NCI-H2196 (cell line): ENCODE measurements around the gene SBK3.
"Not testable (repeated sequence)": the region's sequence is repeated elsewhere in the genome, so short reads cannot be mapped to it uniquely, and the experiment has no call there.

Experiments
- DNase-seq: peaks from one replicate; lab custom pipeline; 2025; ENCODE audit not compliant: unreplicated experiment; lab: John Stamatoyannopoulos, UW

SBK3 gene

DNA sequence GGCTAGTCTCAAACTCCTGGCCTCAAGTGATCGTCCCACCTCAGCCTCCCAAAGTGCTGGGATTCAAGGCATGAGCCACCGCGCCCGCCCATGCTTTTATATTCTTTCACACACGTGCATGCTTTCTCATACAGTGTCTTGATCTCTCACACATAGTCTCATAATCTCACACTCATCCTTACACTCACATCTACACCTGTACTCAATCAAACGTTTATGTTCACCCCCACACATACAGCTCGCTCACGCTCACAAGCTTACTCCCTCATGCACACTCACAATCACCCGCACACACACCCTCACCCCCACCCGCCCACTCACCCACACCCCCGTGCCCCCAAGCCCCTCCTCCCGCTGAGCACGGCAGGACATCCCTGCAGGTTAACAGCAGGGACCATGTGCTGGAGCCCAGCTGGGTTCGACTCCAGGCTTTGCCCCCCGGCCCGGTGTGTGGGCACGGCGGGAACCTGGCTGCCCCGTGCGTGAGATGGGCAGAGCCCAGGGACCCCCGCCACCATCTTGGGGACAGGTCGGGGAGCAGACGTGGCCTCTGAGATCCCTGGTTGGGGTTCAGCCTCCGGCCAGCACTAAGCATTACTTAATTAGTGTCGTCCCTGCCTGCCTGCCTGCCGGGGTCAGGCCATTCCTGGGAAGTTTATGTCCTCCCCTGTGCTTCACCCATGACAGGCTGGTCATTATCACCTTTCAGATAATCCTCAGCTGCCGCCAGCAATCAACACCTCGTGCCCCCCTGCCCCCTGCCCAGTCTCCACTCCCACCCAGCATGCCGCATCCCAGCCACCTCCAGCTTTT, 19.8 kb downstream of the SBK3 start:
- no peak for DNase-seq

- DNase-seq, result no peak
Measured at GRCh38 chr19:55520691-55521292, 24.6 kb downstream of the SBK3 start.

GRCh38 chr19:55519451-55520311, 25.7 kb downstream of the SBK3 start:
- DNase-seq, result peak; percentile 52

- DNase-seq, result peak; percentile 95
Measured at GRCh38 chr19:55516878-55517620, 28.3 kb downstream of the SBK3 start.

GRCh38 chr19:55508120-55508519, 37.2 kb downstream of the SBK3 start:
- DNase-seq, result no peak

DNA sequence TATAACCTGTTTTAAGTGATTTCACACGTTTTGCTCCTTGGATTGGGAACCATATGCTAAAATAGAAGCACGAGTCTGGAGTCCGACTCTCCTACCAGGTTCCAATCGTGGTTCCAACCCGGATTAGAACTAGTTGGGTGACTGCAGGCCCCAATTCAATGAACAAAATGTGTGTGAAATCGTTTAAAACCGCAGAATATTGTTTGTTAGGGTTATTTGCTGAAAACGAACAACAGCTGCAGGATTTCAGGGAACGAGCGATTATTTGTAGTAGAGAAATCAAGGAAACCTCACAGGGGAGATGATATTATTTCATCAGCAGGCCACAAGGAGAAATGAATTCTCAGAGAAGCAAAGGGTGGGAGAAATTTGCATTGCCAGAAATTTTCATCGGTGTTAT, 40.4 kb downstream of the SBK3 start:
- DNase-seq, result no peak

GRCh38 chr19:55504252-55504603, 41.1 kb downstream of the SBK3 start:
- DNase-seq, result no peak

- peak; percentile 99 for DNase-seq
Measured at GRCh38 chr19:55503502-55504251, 41.7 kb downstream of the SBK3 start.

- DNase-seq, result no peak
Measured at GRCh38 chr19:55503157-55503501, 42.2 kb downstream of the SBK3 start.

- no peak for DNase-seq
Measured at GRCh38 chr19:55502197-55502952, 43.0 kb downstream of the SBK3 start.

- no peak for DNase-seq
Measured at GRCh38 chr19:55500368-55500952, 44.9 kb downstream of the SBK3 start.

DNA sequence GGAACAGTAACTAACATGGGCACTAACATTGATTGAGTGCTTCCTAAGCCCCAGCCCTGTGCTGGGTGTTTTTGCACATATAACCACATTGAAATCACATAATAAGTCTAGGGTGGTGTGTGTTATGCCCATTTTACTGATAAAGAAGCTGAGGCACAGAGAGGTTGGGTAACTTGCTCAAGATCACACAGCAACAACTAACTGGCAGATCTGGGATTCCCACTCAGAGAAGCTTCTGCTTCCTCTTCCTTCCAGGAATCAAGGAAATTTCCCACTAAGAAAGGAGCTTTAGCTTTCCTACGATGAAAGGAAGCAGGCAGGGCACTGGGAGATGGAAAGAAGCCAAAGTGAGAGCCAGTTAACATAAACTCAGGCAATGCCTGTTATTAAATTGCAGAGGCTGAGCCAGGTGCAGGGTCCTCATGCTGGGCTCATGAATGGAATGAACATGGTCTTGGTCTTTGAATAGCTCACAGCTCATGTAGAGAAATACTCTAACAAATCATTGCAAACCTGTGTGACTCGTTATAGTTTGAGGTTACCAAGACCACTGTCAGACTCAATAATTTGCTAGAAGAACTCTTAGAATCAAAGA, 47.0 kb downstream of the SBK3 start:
- DNase-seq, result no peak

DNA sequence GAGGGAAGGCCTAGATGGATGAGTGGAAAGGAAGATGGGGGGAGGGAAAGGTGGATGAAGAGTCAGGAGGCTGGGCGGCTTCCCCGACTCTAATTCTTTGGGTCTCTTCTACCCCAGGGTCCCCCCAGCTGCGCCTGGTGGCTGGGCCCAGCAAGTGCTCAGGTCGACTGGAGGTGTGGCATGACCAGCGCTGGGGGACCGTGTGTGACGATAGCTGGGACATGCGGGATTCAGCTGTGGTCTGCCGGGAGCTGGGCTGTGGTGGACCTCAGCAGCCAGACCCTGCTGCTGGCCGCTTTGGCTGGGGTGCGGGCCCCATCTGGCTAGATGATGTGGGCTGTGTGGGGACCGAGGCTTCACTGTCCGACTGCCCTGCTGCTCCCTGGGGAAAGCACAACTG, 47.6 kb downstream of the SBK3 start:
- DNase-seq, result no peak

DNA sequence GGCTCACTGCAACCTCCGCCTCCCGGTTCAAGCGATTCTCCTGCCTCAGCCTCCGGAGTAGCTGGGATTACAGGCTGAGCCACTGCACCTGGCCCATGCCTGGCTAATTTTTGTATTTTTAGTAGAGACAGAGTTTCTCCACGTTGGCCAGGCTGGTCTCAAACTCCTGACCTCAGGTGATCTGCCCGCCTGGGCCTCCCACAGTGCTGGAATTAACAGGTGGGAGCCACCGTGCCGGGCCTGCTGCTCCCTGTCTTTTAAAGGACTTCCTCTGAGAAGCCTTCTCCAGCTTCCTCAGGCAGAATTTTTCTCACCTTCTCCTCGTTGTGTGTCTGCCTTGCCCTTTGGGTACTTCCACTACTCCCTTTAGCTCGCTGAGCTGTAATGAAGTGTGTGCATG, 48.5 kb downstream of the SBK3 start:
- DNase-seq, result not testable (repeated sequence)

DNA sequence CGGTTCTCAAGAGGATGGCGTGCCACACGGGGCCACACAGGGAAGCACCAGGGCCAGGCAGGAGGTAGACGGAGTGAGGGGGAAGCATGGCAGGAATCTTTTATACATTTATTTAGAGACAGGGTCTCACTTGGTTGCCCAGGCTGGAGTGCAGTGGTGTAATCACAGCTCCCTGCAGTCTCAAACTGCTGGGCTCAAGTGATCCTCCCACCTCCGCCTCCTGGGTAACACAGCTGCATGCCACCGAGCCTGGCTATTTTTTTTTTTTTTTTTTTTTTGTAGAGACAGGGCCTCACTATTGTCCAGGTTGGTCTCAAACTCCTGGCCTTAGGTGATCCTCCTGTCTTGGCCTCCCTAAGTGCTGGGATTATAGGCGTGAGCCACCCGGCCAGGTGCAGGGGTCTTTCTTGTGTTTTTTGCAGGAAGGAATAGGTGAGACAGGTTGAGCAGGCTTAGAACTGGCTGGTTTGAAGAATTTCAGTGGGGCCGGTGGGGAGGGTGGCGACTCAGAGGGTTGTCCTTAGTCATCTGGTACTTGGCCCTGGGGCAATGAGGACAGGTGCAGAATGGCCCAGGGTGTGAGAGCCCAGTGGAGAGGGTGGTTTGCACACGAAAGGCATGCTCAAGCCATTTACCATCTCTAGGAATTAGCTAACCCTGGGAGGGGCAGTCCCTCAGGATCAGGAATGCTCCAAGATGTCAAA, 49.5 kb downstream of the SBK3 start:
- DNase-seq, result no peak

DNA sequence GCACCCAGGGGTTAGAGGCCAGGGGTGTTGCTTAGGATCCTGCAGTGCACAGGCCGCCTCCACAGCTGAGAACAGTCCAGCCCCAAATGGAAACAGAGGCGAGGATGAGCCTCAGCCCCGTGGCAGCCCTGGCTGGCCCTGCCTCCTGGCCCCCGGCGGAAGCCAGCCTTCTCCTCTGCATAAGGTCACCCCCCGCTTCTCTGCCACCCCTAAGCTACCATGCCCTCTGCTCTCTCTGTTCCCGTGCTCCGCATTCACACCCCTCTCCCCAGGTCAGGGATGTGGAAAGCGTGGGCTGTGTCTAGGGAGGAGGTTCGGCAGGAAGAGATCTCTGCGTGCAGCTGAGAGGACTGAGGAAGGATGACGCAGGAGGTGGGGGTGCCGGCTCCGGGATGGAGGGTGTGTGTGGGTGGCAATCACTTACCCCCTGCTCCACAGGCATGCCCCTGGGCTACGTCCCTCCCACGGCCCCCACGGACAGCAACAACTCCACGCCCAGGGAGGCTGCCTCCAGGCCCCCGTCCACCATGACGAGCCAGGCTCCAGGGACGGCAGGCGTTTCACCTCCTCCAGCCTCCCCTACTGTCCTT, 51.1 kb downstream of the SBK3 start:
- DNase-seq, result no peak

- DNase-seq, result no peak
Measured at GRCh38 chr19:55493645-55494171, 51.6 kb downstream of the SBK3 start.
